Neural progenitor cell (in vitro differentiated cells): ENCODE measurements around the gene KRT1.

Experiments used
- EZH2 ChIP-seq: fragments of 200-600 bp; sonication (generic); IDR thresholded peaks from 2 replicates; pipeline ENCODE4 v1.6.1; 2017; ENCODE audit warnings: antibody characterized with exemption, mild to moderate bottlenecking, moderate library complexity
- EZH2phosphoT487 ChIP-seq: fragments of 200-600 bp; sonication (generic); IDR thresholded peaks from 2 replicates; pipeline ENCODE4 v1.6.1; 2017; ENCODE audit warnings: antibody characterized with exemption
- TF ChIP-seq, protein P1 (sequence below): fragments of 200-600 bp; sonication (generic); IDR thresholded peaks from 2 replicates; pipeline ENCODE4 v1.5.1; 2017; ENCODE audit warnings: antibody characterized with exemption, mild to moderate bottlenecking

DNA sequence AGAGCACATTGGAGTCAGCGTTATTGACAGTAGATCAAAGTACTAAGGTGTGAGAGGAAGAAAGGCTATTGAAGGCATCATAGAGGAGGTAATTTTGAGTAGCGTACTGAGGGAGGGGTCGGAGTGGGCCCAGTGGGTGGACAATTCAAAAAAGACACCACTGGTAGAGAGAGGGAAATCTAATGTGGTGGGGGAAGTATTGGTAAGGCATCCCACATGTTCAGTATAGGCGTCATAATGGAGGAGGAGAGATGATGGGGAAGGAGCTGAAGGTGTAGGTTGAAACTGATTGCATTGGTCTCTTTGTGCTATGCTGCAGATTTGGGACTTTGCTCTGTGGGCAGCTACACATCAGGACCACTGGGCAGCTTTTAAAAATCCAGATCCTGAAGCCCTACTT lies 46.8 kb upstream of the KRT1 start:
- TF ChIP-seq, protein P1, sequence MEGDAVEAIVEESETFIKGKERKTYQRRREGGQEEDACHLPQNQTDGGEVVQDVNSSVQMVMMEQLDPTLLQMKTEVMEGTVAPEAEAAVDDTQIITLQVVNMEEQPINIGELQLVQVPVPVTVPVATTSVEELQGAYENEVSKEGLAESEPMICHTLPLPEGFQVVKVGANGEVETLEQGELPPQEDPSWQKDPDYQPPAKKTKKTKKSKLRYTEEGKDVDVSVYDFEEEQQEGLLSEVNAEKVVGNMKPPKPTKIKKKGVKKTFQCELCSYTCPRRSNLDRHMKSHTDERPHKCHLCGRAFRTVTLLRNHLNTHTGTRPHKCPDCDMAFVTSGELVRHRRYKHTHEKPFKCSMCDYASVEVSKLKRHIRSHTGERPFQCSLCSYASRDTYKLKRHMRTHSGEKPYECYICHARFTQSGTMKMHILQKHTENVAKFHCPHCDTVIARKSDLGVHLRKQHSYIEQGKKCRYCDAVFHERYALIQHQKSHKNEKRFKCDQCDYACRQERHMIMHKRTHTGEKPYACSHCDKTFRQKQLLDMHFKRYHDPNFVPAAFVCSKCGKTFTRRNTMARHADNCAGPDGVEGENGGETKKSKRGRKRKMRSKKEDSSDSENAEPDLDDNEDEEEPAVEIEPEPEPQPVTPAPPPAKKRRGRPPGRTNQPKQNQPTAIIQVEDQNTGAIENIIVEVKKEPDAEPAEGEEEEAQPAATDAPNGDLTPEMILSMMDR = no peak
- no peak for TF ChIP-seq EZH2
- TF ChIP-seq EZH2phosphoT487 = no peak
